Thoracic aorta (tissue), 2 donors: ENCODE results near the gene DNAJC16. TPM values are rescaled to one million over a fixed set of nuclear protein-coding genes. Genes with fewer than 3 reads are reported as not detected.

Source experiments
- ATAC-seq: fragments of 150-250 bp; one replicate; pipeline ENCODE4 v1.8.0; 2017; ENCODE audit warnings: low read depth; ENCODE audit not compliant: insufficient number of reproducible peaks, low FRiP score
- DNase-seq: peaks from one replicate; pipeline ENCODE4 v3.0.0-alpha.2; 2020; ENCODE audit warnings: low spot score
- H3K27ac ChIP-seq, 2 donors: fragments of 200-600 bp; sonication (generic); 1 replicate in 1 of 2; 2 replicates in 1 of 2; pipeline ENCODE4 v1.5.1; 2016; ENCODE audit warnings: mild to moderate bottlenecking in 2 of 2, moderate library complexity in 2 of 2
- H3K27me3 ChIP-seq: fragments of 200-600 bp; sonication (generic); replicated peaks from 2 replicates; pipeline ENCODE4 v1.6.0; 2016; ENCODE audit warnings: mild to moderate bottlenecking; ENCODE audit not compliant: insufficient read depth
- H3K36me3 ChIP-seq: fragments of 200-600 bp; sonication (generic); one replicate; pipeline ENCODE4 v1.5.1; 2016
- H3K4me1 ChIP-seq, 2 donors: fragments of 200-600 bp; sonication (generic); 1 replicate in 1 of 2; 2 replicates in 1 of 2; pipeline versions ENCODE4 v1.5.1 to v1.6.0; 2016; ENCODE audit warnings: low read depth in 2 of 2, mild to moderate bottlenecking in 1 of 2; ENCODE audit not compliant: control insufficient read depth in 1 of 2
- H3K4me3 ChIP-seq: fragments of 200-600 bp; sonication (generic); 2 replicates; pipeline ENCODE4 v1.5.1; 2016; ENCODE audit warnings: mild to moderate bottlenecking
- H3K9me3 ChIP-seq: fragments of 200-600 bp; sonication (generic); 2 replicates; pipeline ENCODE4 v1.5.1; 2016
- total RNA-seq, 2 donors: library from RNA; depleted of rRNA; stranded (reverse); fragments of >200 nt; gene quantifications; one replicate each; pipeline versions ENCODE4 v1.1.0 to v1.2.3, GENCODE V29; 2016
- TF ChIP-seq, protein P1 (sequence below): fragments of 200-600 bp; sonication (generic); IDR thresholded peaks from one replicate; pipeline ENCODE4 v1.5.1; 2019; ENCODE audit warnings: antibody characterized with exemption

Gene DNAJC16
- total RNA-seq, 2 donors from 2014 or later, result 14.1 to 28.6 TPM

GRCh38 chr1:15522551-15522950 lies 4.1 kb upstream of the DNAJC16 start:
- Histone ChIP-seq H3K27ac (no peak overlapping the region), H3K27me3 (no peaks in the 10 kb centered on the region), H3K36me3 (no peaks in the 10 kb centered on the region), H3K4me3 (no peak overlapping the region), H3K4me1 (peaks cover 16 to 27% of the 10 kb centered on the region in 2 donors), H3K9me3 (no peaks in the 10 kb centered on the region)
- TF ChIP-seq, protein P1, sequence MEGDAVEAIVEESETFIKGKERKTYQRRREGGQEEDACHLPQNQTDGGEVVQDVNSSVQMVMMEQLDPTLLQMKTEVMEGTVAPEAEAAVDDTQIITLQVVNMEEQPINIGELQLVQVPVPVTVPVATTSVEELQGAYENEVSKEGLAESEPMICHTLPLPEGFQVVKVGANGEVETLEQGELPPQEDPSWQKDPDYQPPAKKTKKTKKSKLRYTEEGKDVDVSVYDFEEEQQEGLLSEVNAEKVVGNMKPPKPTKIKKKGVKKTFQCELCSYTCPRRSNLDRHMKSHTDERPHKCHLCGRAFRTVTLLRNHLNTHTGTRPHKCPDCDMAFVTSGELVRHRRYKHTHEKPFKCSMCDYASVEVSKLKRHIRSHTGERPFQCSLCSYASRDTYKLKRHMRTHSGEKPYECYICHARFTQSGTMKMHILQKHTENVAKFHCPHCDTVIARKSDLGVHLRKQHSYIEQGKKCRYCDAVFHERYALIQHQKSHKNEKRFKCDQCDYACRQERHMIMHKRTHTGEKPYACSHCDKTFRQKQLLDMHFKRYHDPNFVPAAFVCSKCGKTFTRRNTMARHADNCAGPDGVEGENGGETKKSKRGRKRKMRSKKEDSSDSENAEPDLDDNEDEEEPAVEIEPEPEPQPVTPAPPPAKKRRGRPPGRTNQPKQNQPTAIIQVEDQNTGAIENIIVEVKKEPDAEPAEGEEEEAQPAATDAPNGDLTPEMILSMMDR, result no peak
- ATAC-seq (no peak), DNase-seq (no peak)

GRCh38 chr1:15523104-15524020 lies 3.3 kb upstream of the DNAJC16 start:
- H3K9me3 ChIP-seq, result no peaks in the 10 kb centered on the region
- peaks cover 17 to 35% of the 10 kb centered on the region in 2 donors for H3K4me1 ChIP-seq
- no peak for ATAC-seq
- no peaks in the 10 kb centered on the region for H3K27me3 ChIP-seq
- DNase-seq, result no peak
- H3K4me3 ChIP-seq, result peak overlapping the region; percentile 72
- H3K27ac ChIP-seq, result peak overlapping the region; percentile 61 to 88
- TF ChIP-seq, protein P1, result no peak
- no peaks in the 10 kb centered on the region for H3K36me3 ChIP-seq

- no peaks in the 10 kb centered on the region for H3K36me3 ChIP-seq
- TF ChIP-seq, protein P1, result no peak
- H3K4me1 ChIP-seq, result peaks cover 18 to 37% of the 10 kb centered on the region in 2 donors
- ATAC-seq (no peak), DNase-seq (no peak)
- H3K9me3 ChIP-seq, result no peaks in the 10 kb centered on the region
- H3K4me3 ChIP-seq, result peak within 1 kb of the TSS; percentile 98
- H3K27ac ChIP-seq, result peak within 1 kb of the TSS; percentile 87 to 88
- no peaks in the 10 kb centered on the region for H3K27me3 ChIP-seq
Measured at GRCh38 chr1:15524021-15524282, 2.7 kb upstream of the DNAJC16 start, which contains the start of gene CASP9. Gene CASP9 (minus strand): TSS chr1:15524215. CDS start chr1:15524200, 15 bp downstream.

DNA sequence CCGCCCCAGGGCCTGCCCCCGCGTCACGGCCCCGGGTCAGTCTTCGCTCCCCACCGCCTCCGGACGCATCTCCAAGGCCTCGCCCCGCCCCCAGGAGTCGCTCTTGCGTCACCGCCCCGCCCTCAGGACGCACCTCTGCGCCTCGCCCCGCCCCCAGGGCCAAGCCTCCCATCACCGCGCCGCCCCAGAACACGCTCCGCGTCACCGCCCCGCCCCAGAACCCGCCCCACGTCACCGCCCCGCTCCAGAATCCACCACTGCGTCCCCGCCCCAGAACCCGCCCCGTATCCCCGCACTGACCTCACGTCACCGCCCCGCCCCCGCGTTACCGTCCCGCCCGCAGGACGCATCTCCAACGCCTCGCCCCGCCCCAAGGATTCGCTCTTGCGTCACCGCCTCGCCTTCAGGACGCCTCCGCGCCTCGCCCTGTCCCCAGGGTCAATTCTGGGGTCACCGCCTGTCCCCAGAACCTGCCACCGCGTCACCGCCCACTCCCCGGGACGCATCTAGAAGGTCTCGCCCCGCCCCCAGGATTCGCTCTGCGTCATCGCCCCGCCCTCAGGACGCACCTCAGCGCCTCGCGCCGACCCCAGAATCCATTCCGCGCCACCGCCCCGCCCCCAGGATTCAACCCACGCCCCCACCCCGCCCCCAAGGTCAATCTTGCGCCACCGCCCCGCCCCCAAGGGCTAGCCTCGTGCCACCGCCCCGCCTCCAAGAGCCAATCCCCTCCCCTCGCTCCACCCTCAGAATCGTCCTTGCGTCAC lies 2.2 kb upstream of the DNAJC16 start:
- ATAC-seq (peak; percentile 61), DNase-seq (peak; percentile 98)
- peak overlapping the region; percentile 87 to 88 for H3K27ac ChIP-seq
- H3K27me3 ChIP-seq, result no peaks in the 10 kb centered on the region
- no peaks in the 10 kb centered on the region for H3K36me3 ChIP-seq
- peak overlapping the region; percentile 98 for H3K4me3 ChIP-seq
- H3K9me3 ChIP-seq, result no peaks in the 10 kb centered on the region
- TF ChIP-seq, protein P1, result no peak
- peaks cover 18 to 37% of the 10 kb centered on the region in 2 donors for H3K4me1 ChIP-seq
